Astrocyte of the cerebellum (primary cell): ENCODE measurements around the gene CATSPER3.

ENCODE experiments used
- DNase-seq: peaks from one replicate; pipeline ENCODE4 v3.0.0-alpha.2; 2011; ENCODE audit warnings: low read depth
- H3K4me3 ChIP-seq: 2 replicates; pipeline ENCODE4 v1.5.1; 2011; ENCODE audit warnings: mild to moderate bottlenecking, low read depth, low read length, moderate library complexity
- in situ Hi-C: cut with HindIII; loops from 2 replicates; pipeline ENCODE4 v1.10.0; 2017; ENCODE audit warnings: low sequenced_read_pairs
- TF ChIP-seq, protein P1 (sequence below): IDR thresholded peaks from 2 replicates; pipeline ENCODE4 v1.5.1; 2012; ENCODE audit warnings: low read length, low read depth, moderate library complexity, mild to moderate bottlenecking; ENCODE audit errors: missing control alignments

The CATSPER3 gene

DNA sequence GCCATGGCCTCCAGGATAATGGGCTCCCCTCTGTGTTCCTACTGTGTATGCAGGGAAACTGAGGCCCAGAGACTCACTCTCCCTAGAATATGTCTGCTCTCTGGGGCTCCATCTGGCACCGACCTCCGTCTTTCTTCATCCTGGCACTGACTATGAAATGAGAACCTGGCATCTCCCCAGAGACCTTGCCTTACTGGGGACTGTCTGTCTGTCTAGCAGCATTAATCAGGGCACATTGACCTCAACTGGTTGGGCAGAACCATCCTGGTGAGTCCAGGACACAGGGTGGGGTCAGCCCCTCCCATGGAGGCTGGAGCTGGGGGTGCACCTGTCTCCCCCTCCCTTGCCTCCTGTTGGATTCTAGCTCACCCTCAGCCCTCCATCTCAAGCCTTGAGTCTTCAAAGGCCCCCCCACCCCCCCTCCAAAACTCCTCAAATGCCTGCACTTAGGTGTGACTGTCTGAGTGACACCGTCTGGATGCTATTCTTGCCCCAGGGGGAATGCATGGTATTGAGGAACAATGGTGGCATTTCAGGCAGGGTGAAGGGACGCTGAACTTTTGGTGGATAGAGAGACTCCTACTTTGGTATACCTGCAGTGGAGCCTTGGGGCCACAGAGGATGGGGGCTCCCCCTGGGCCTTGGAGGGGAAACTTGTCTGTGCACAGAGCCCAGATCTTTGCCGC, 79.1 kb downstream of the CATSPER3 start:
- no peak overlapping the region for H3K4me3 ChIP-seq
- in situ Hi-C loops, result no loop called here
- no peak for DNase-seq
- TF ChIP-seq, protein P1, sequence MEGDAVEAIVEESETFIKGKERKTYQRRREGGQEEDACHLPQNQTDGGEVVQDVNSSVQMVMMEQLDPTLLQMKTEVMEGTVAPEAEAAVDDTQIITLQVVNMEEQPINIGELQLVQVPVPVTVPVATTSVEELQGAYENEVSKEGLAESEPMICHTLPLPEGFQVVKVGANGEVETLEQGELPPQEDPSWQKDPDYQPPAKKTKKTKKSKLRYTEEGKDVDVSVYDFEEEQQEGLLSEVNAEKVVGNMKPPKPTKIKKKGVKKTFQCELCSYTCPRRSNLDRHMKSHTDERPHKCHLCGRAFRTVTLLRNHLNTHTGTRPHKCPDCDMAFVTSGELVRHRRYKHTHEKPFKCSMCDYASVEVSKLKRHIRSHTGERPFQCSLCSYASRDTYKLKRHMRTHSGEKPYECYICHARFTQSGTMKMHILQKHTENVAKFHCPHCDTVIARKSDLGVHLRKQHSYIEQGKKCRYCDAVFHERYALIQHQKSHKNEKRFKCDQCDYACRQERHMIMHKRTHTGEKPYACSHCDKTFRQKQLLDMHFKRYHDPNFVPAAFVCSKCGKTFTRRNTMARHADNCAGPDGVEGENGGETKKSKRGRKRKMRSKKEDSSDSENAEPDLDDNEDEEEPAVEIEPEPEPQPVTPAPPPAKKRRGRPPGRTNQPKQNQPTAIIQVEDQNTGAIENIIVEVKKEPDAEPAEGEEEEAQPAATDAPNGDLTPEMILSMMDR, result no peak

- no peak overlapping the region for H3K4me3 ChIP-seq
- TF ChIP-seq, protein P1, result no peak
- in situ Hi-C loops, result no loop called here
- DNase-seq, result no peak
Measured at GRCh38 chr5:135047347-135047695, 79.6 kb downstream of the CATSPER3 start.

GRCh38 chr5:135048286-135048685, 80.6 kb downstream of the CATSPER3 start:
- TF ChIP-seq, protein P1, result no peak
- H3K4me3 ChIP-seq, result no peak overlapping the region
- no peak for DNase-seq
- in situ Hi-C loops, result no loop called here

DNA sequence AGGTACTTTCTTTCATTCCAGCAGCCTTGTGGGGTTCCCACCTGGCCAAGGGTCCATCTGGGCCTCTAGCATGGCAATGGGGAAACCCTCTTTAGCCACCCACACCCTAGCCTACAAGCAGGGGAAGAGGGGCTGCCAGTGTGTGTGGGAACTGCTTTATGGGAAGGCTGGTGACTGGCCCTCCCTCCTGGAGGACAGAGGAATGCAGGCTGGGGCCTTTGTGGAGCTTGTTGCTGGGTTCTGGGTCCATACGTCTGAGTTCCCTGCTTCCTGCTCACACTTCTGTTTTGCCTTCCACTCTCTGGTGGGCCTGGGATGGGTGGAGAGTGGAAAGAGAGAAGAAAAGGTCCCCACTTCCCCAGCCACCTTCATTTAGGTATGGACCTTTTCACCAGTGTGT, 81.2 kb downstream of the CATSPER3 start:
- H3K4me3 ChIP-seq, result no peak overlapping the region
- TF ChIP-seq, protein P1, result no peak
- DNase-seq, result no peak
- in situ Hi-C loops, result no loop called here

- no peak overlapping the region for H3K4me3 ChIP-seq
- in situ Hi-C loops, result no loop called here
- TF ChIP-seq, protein P1, result no peak
- DNase-seq, result no peak
Measured at GRCh38 chr5:135050244-135050767, 82.6 kb downstream of the CATSPER3 start.

- DNase-seq, result no peak
- no peak overlapping the region for H3K4me3 ChIP-seq
- in situ Hi-C loops, result no loop called here
- TF ChIP-seq, protein P1, result no peak
Measured at GRCh38 chr5:135051399-135051798, 83.7 kb downstream of the CATSPER3 start.

GRCh38 chr5:135051872-135052271, 84.2 kb downstream of the CATSPER3 start:
- no peak for DNase-seq
- TF ChIP-seq, protein P1, result no peak
- H3K4me3 ChIP-seq, result no peak overlapping the region
- in situ Hi-C loops, result no loop called here
